Measurements from ENCODE around the gene FARP1.
"Not testable (repeated sequence)": the region's sequence is repeated elsewhere in the genome, so short reads cannot be mapped to it uniquely, and the experiment has no call there.

The FARP1 gene

GRCh38 chr13:98406427-98406826 lies 263.5 kb downstream of the FARP1 start:
- DNase-seq, result no peak

- no peak for DNase-seq
These were observed 264.1 kb downstream of the FARP1 start for GRCh38 chr13:98406971-98407370.

GRCh38 chr13:98407575-98407974 lies 264.7 kb downstream of the FARP1 start:
- no peak for DNase-seq

GRCh38 chr13:98409281-98409680 lies 266.4 kb downstream of the FARP1 start:
- DNase-seq, result no peak

GRCh38 chr13:98410612-98411011 lies 267.7 kb downstream of the FARP1 start:
- no peak for DNase-seq

DNA sequence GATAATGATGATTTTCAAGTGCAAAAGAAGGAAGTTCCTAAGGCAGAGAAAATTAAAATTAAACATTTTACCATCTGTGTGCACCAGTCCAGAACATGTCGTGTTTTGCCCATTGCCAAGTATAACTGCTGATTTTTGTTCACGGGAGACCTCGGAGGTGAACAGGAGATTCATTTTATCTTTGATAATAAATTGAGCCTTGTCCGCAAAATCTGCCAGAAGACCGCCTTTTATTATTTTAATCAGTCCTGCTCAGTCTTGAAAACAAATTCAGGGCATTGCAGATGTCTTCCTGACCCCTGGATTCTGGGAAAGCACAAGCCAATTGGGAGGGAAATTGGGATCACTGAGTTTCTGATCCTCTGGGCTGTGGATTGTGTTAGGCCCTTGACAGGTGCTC lies 268.1 kb downstream of the FARP1 start:
- DNase-seq, result no peak

DNA sequence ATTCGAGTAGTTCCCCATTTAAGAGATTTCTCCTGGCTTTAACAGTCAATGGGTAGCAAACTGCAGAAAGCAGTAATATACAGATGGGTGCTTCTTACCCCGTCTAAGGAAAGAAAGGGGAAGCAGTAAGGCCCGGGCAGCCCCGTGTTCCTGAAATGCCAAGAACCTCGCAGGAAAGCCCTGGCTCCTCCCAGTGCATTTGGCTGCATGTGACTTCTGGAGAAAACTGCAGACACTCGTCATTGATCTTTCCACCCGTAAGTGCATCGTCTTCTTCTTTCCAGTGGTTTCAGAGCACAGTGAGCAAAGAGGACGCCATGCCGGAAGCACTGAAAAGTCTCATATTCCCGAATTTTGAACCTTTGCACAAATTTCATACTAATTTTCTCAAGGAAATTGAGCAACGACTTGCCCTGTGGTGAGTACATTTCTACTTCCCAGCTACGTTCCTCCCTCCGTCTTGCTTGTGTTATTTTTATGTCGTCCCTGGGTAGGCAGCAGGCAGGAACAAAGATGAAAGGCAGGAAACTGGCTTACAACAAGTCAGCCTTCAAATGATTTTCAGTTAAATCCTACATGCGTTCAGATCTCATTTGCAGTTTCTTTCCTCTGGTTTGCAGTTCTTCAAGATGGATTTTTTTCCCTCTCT lies 268.8 kb downstream of the FARP1 start:
- DNase-seq, result peak; percentile 9

- DNase-seq, result not testable (repeated sequence)
These were observed 270.4 kb downstream of the FARP1 start for GRCh38 chr13:98413278-98413677.

DNA sequence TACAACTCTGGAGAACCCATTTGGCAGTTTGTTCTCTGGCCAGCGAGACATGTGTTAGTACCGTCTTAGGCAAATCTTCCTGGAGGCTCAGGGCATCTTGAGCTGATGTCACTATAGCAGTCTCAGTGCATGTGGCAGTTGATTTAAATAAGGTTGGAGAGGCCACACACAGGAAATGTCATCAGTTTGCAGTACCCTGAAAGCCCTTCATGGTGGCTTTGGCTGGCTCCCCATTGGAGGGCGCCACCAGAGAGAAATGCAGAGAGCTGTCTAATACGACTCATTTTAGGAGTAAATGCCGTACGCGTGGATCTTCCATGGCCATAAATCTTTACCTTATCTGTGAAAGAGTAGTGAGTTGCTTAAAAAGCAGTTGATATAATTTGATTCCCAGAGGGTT lies 270.9 kb downstream of the FARP1 start:
- DNase-seq, result no peak

DNA sequence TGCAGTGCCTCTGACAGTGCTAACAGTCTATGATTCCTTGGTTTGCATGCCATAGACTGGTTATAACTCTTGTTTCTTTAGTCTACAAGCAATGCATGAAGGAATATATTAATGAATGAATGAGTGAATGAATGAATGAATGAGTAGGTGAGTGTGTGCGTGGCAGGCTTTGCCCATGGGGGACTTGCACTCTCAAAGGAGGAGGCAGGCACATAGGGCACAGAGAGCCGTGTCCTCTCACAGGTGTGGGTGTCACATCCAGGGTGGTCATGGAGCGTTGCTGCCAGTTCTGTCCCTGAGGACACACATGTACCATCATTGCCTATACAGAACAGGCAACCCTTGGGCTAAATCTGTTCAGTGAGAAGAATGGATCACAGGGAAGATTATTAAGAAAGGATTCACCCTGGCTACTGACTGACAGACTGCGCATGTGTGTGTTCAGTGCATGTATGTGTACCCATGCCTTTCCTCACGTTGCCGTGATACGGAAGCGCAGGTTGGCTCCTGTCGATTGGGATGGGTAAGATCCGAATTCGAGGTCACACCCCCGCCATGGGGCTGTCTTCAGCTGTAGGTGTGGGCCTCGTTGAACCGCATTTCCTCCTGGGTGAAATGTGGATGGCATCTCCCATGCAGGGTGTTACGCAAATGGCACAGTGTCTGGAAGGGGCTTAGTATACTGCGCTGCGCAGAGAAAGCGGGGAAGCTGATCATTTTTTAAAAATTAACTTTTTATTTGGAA lies 272.6 kb downstream of the FARP1 start:
- no peak for DNase-seq

GRCh38 chr13:98416408-98416807 lies 273.5 kb downstream of the FARP1 start:
- DNase-seq, result no peak

- no peak for DNase-seq
These were observed 277.1 kb downstream of the FARP1 start for GRCh38 chr13:98419786-98420553.

- DNase-seq, result no peak
These were observed 277.8 kb downstream of the FARP1 start for GRCh38 chr13:98420554-98421175.

GRCh38 chr13:98422046-98422445 lies 279.2 kb downstream of the FARP1 start:
- no peak for DNase-seq

DNA sequence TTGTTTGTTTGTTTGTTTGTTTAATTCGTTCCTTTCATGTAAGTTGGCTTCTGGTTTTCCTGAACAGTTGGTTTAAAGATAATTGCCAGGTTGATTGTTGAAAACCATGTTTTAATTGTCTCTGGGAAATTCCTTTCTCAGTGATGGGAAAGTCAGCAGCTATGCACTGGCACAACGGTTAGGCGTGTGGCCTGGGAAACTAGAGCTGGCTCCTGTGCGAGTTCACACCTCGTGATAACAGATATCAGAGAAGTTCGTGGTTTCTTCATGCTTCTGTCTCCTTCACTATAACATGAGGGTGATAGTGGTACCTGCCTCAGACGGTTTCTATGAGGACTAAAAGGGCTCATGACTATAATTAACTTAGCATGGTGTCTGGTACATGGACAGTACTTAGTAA lies 280.5 kb downstream of the FARP1 start:
- no peak for DNase-seq

- DNase-seq, result no peak
These were observed 284.6 kb downstream of the FARP1 start for GRCh38 chr13:98427331-98427995.

GRCh38 chr13:98428256-98428966 lies 285.5 kb downstream of the FARP1 start:
- no peak for DNase-seq

GRCh38 chr13:98429081-98429480 lies 286.2 kb downstream of the FARP1 start:
- DNase-seq, result no peak

DNA sequence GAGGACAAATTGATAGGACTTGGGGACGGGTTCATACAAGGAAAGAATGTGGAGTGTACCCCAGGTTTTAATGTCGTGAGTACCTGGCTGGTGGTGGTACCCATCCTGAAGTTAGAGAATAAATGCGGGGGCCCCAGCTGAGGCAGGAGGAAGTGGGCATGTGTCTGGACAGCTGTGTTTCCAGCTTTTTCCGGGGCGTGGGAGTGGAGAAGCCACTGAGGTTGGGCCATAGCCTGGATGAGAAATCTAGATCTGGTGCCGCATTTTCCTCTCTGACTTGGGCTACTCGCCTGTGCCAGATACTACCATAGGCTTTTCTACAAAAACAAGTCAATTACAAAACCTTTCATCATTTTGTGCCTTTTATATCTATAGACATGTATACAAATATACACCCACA lies 286.6 kb downstream of the FARP1 start:
- DNase-seq, result no peak

DNA sequence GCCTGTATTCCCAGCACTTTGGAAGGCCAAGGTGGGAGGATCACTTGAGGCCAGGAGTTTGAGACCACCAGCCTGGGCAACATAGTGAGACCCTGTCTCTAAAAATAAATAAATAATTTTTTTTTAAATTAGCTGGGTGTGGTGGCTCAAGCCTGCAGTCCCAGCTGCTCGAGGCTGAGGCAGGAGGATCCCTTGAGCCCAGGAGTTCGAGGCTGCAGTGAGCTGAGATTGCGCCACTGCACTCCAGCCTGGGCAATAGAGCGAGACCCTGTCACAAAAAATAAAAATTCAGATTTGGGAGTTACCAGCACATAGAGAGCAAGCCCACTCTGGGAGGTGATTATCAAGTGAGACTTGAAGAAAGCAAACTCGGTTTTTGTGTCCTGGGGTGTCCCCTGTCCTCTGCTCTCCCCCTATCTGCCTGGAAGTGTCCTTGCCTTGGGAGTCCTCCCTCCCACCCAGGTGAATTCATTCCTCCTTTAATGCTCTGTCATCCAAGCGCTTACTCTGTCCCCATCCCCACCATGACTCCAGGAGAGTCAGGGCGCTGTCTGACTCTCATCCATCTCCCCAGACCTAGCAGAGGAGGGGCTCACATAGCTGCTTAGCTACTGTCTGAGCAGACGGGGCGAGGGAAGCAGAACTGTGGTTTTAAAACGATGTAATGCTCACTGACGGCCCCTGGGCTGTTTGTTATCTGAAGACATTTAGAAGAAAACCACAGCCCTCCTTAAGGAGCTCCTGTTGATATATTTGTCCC lies 287.3 kb downstream of the FARP1 start:
- no peak for DNase-seq

DNA sequence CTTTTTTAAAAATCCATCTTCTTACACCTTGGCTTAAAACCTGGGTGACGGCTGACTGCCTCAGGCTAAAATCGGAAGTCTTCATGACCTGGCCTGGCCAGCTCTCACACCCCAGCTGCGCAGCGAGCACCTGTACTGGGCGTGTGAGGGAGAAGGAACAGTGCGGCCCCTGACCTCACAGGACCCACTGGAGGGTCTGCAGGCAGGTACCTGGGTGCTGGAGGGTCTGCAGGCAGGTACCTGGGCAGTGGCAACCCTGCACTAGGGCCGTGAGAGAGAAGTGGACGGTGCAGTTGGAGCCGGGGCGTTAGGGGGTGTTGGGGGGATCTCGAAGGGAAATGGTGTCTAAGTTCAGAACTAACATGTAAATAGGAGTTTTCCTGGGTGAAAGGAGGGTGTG lies 289.7 kb downstream of the FARP1 start:
- no peak for DNase-seq
